Peyer's patch (tissue), 4 donors: Measurements from ENCODE around the gene PRKAG3. TPM values are rescaled to one million over a fixed set of nuclear protein-coding genes. Genes with fewer than 3 reads are reported as not detected.

Source experiments
- DNase-seq, 3 donors: peaks; one replicate each; pipeline ENCODE4 v3.0.0-alpha.2; 2017 to 2019
- H3K27ac ChIP-seq, 4 donors: fragments of 200-600 bp; sonication (generic); one replicate each; pipeline ENCODE4 v1.5.1; 2016 to 2019
- H3K27me3 ChIP-seq, 2 donors: fragments of 200-600 bp; sonication (generic); one replicate each; pipeline ENCODE4 v1.5.1; 2019
- H3K36me3 ChIP-seq, 3 donors: fragments of 200-600 bp; sonication (generic); one replicate each; pipeline ENCODE4 v1.5.1; 2016 to 2019
- H3K4me1 ChIP-seq, 4 donors: fragments of 200-600 bp; sonication (generic); one replicate each; pipeline ENCODE4 v1.5.1; 2016 to 2019
- H3K4me3 ChIP-seq, 4 donors: fragments of 200-600 bp; sonication (generic); 1 replicate in 3 of 4; 2 replicates in 1 of 4; pipeline ENCODE4 v1.5.1; 2016 to 2019; ENCODE audit warnings: mild to moderate bottlenecking in 1 of 4
- H3K9me3 ChIP-seq, 4 donors: fragments of 200-600 bp; sonication (generic); one replicate each; pipeline ENCODE4 v1.5.1; 2016 to 2019; ENCODE audit warnings: mild to moderate bottlenecking in 1 of 4
- POLR2A ChIP-seq, 2 donors: fragments of 450-650 bp; IDR thresholded peaks; one replicate each; pipeline ENCODE4 v1.5.1; 2017; ENCODE audit warnings: antibody characterized with exemption in 2 of 2, mild to moderate bottlenecking in 2 of 2, moderate library complexity in 2 of 2
- total RNA-seq, 4 donors: library from RNA; depleted of rRNA; stranded (reverse); fragments of >200 nt; gene quantifications; one replicate each; pipeline ENCODE4 v1.1.0, GENCODE V29; 2016
- TF ChIP-seq, protein P1 (sequence below), 6 experiments: fragments of 450-650 bp in 4 of 6; fragments of 200-600 bp in 2 of 6; sonication (generic) in 1 of 6; IDR thresholded peaks; one replicate each; pipeline ENCODE4 v1.5.1; 2017 to 2019; ENCODE audit warnings: antibody characterized with exemption in 6 of 6, mild to moderate bottlenecking in 3 of 6, moderate library complexity in 1 of 6

PRKAG3 gene
- total RNA-seq, 4 donors from 2014 or later = not detected

GRCh38 chr2:218810256-218810655 is 21.3 kb downstream of the PRKAG3 start:
- Histone ChIP-seq H3K27ac (no peak overlapping the region), H3K27me3 (no peaks in the 10 kb centered on the region), H3K9me3 (no peaks in the 10 kb centered on the region), H3K36me3 (peaks cover 0 to 33% (median 0%) of the 10 kb centered on the region in 3 donors), H3K4me1 (peaks cover 0 to 17% (median 0%) of the 10 kb centered on the region in 4 donors), H3K4me3 (no peak overlapping the region)
- TF ChIP-seq POLR2A (IDR thresholded peaks at IDR 0.05) = no peak
- TF ChIP-seq, protein P1, sequence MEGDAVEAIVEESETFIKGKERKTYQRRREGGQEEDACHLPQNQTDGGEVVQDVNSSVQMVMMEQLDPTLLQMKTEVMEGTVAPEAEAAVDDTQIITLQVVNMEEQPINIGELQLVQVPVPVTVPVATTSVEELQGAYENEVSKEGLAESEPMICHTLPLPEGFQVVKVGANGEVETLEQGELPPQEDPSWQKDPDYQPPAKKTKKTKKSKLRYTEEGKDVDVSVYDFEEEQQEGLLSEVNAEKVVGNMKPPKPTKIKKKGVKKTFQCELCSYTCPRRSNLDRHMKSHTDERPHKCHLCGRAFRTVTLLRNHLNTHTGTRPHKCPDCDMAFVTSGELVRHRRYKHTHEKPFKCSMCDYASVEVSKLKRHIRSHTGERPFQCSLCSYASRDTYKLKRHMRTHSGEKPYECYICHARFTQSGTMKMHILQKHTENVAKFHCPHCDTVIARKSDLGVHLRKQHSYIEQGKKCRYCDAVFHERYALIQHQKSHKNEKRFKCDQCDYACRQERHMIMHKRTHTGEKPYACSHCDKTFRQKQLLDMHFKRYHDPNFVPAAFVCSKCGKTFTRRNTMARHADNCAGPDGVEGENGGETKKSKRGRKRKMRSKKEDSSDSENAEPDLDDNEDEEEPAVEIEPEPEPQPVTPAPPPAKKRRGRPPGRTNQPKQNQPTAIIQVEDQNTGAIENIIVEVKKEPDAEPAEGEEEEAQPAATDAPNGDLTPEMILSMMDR (IDR thresholded peaks at IDR 0.05) = no peak
- DNase-seq = no peak

- Histone ChIP-seq H3K4me3 (no peak overlapping the region), H3K27ac (no peak overlapping the region), H3K36me3 (peaks cover 0 to 26% (median 0%) of the 10 kb centered on the region in 3 donors), H3K27me3 (no peaks in the 10 kb centered on the region), H3K4me1 (peaks cover 0 to 17% (median 0%) of the 10 kb centered on the region in 4 donors), H3K9me3 (no peaks in the 10 kb centered on the region)
- DNase-seq = no peak
- no peak for TF ChIP-seq POLR2A (IDR thresholded peaks at IDR 0.05)
- TF ChIP-seq, protein P1 (IDR thresholded peaks at IDR 0.05) = no peak
These were observed 22.1 kb downstream of the PRKAG3 start for GRCh38 chr2:218809515-218809914.

DNA sequence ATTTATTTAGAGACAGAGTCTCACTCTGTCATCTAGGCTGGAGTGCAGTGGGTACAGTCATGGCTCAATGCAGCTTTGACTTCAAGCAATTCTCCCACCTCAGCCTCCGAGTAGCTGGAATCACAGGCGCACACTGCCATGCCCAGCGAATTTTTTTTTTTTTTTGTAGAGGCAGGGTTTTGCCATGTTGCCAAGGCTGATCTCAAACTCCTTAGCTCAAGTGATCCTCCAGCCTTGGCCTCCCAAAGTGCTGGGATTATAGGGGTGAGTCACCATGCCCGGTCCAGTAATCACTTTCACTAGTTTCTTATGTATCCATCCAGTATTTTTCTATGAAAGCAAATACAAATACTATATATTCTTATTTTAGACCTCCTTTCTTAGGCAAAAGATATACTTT is 24.0 kb downstream of the PRKAG3 start:
- no peak for DNase-seq
- H3K27ac ChIP-seq = peak overlapping the region in 2 of 4 donors; percentile 31 to 53
- TF ChIP-seq, protein P1 (IDR thresholded peaks at IDR 0.05) = no peak
- no peak for TF ChIP-seq POLR2A (IDR thresholded peaks at IDR 0.05)
- H3K9me3 ChIP-seq = no peaks in the 10 kb centered on the region
- H3K4me3 ChIP-seq = no peak overlapping the region
- H3K4me1 ChIP-seq = peaks cover 0 to 17% (median 0%) of the 10 kb centered on the region in 4 donors
- peaks cover 0 to 13% (median 0%) of the 10 kb centered on the region in 3 donors for H3K36me3 ChIP-seq
- no peaks in the 10 kb centered on the region for H3K27me3 ChIP-seq

DNA sequence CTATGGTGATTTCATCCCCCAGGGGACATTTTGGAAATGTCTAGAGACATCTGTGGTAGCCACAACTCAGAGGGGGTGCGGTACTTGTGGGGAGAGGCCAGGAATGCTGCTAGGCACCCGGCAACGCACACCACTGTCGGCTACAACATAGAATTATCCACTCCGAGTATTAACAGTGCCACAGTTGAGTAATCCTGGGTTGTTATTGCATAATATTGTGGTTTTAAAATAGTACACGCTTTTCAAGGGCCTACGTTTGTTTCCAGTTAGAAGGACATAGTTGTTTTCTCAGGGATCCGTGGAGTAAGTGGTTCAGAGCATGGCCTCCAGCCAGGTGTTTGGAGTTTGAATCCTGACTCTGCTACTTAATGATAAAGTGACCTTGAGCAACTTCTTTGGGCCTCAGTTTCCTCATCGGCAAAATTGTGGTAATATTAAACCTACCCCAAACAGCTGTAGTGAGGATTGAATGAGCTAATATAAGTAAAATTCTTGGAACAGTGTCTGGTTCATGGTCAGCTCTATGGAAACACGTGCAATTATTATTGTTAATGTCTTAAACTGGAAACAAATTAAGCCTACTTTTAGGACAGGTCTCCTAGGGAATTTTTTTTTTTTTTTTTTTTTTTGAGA is 25.1 kb downstream of the PRKAG3 start:
- Histone ChIP-seq H3K27ac (peak overlapping the region; percentile 29 to 53 (median 36)), H3K4me1 (peaks cover 0 to 17% (median 0%) of the 10 kb centered on the region in 4 donors), H3K4me3 (no peak overlapping the region), H3K36me3 (peaks cover 0 to 3% (median 0%) of the 10 kb centered on the region in 3 donors), H3K27me3 (no peaks in the 10 kb centered on the region), H3K9me3 (no peaks in the 10 kb centered on the region)
- peak in 1 of 3 donors; percentile 68 for DNase-seq
- TF ChIP-seq, protein P1 (IDR thresholded peaks at IDR 0.05) = no peak
- TF ChIP-seq POLR2A (IDR thresholded peaks at IDR 0.05) = no peak

- Histone ChIP-seq H3K27me3 (no peaks in the 10 kb centered on the region), H3K27ac (peak overlapping the region in 3 of 4 donors; percentile 29 to 53 (median 41)), H3K4me1 (peaks cover 0 to 17% (median 0%) of the 10 kb centered on the region in 4 donors), H3K36me3 (no peaks in the 10 kb centered on the region), H3K9me3 (no peaks in the 10 kb centered on the region), H3K4me3 (no peak overlapping the region)
- no peak for DNase-seq
- no peak for TF ChIP-seq POLR2A (IDR thresholded peaks at IDR 0.05)
These were observed 26.0 kb downstream of the PRKAG3 start for GRCh38 chr2:218805627-218806026.

GRCh38 chr2:218804817-218805216 is 26.8 kb downstream of the PRKAG3 start:
- no peak for DNase-seq

More at GRCh38 chr2:218804817-218805216, 26.8 kb downstream of the PRKAG3 start:
- H3K4me1 ChIP-seq = peaks cover 0 to 17% (median 0%) of the 10 kb centered on the region in 4 donors
- H3K36me3 ChIP-seq = no peaks in the 10 kb centered on the region
- TF ChIP-seq POLR2A (IDR thresholded peaks at IDR 0.05) = no peak
- TF ChIP-seq, protein P1 (IDR thresholded peaks at IDR 0.05) = no peak
- no peak overlapping the region for H3K27ac ChIP-seq
- H3K27me3 ChIP-seq = no peaks in the 10 kb centered on the region
- no peaks in the 10 kb centered on the region for H3K9me3 ChIP-seq
- H3K4me3 ChIP-seq = no peak overlapping the region
